ENCODE measurements around the gene ANKRD33B.
A peak's percentile ranks its signal among the peaks of the same experiment; 100 is the strongest.

The ANKRD33B gene

GRCh38 chr5:10702040-10702629, 138.3 kb downstream of the ANKRD33B start:
- peak overlapping the region; percentile 37 for H3K4me3 ChIP-seq
- peak overlapping the region; percentile 21 to 80 for H3K27ac ChIP-seq
- peak; percentile 87 for DNase-seq (ENCODE audit: low spot score)
- TF ChIP-seq CTCF (IDR thresholded peaks at IDR 0.05): no peak

GRCh38 chr5:10702911-10703491, 139.1 kb downstream of the ANKRD33B start:
- no peak for DNase-seq (ENCODE audit: low spot score)
- no peak overlapping the region for H3K4me3 ChIP-seq
- TF ChIP-seq CTCF (IDR thresholded peaks at IDR 0.05): no peak
- H3K27ac ChIP-seq: peak overlapping the region; percentile 27 to 80

- Histone ChIP-seq H3K27ac (peak overlapping the region; percentile 27 to 80), H3K4me3 (no peak overlapping the region)
- no peak for TF ChIP-seq CTCF (IDR thresholded peaks at IDR 0.05)
- no peak for DNase-seq (ENCODE audit: low spot score)
These were observed 139.8 kb downstream of the ANKRD33B start for GRCh38 chr5:10703676-10704075.

GRCh38 chr5:10704949-10705621, 141.2 kb downstream of the ANKRD33B start:
- DNase-seq (ENCODE audit: low spot score): no peak
- peak overlapping the region in 1 of 2 donors; percentile 26 for H3K27ac ChIP-seq
- TF ChIP-seq CTCF (IDR thresholded peaks at IDR 0.05): no peak
- H3K4me3 ChIP-seq: no peak overlapping the region

- DNase-seq (ENCODE audit: low spot score): no peak
- H3K4me3 ChIP-seq: no peak overlapping the region
- no peak overlapping the region for H3K27ac ChIP-seq
- TF ChIP-seq CTCF (IDR thresholded peaks at IDR 0.05): no peak
These were observed 141.9 kb downstream of the ANKRD33B start for GRCh38 chr5:10705747-10706146.

- H3K27ac ChIP-seq: no peak overlapping the region
- no peak overlapping the region for H3K4me3 ChIP-seq
- no peak for TF ChIP-seq CTCF (IDR thresholded peaks at IDR 0.05)
- DNase-seq (ENCODE audit: low spot score): no peak
These were observed 142.5 kb downstream of the ANKRD33B start for GRCh38 chr5:10706326-10706725.

Data from coronary artery (tissue), 2 donors.